ENCODE measurements around the gene ALKBH5. TPM values are rescaled to one million over a fixed set of nuclear protein-coding genes. Genes with fewer than 3 reads are reported as not detected.

The ALKBH5 gene
- total RNA-seq, 2 donors from 2014 or later = 45.4 to 48.8 TPM

DNA sequence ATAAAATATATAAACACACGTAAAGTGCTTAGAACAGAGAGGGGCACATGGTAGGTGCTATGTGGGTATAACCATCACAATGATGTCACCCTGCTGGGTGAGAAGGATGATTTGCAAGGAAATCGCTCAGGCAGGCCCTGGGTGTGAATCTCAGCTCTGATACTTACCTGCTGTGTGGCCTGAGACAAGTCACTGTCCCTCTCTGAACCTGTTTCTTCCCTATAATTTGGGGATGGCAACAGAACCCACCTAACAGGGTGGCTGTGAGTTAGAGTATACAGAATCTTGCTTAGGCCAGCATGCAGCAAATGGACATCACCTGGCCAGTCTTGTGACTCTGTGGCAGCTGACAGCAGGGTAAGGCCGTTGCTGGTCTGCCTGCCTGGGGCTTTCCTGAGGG, 36.6 kb upstream of the ALKBH5 start:
- H3K4me1 ChIP-seq = no peaks in the 10 kb centered on the region
- DNase-seq (no peak), ATAC-seq (no peak)
- no peaks in the 10 kb centered on the region for H3K36me3 ChIP-seq (replicated peaks in 1 of 2; ENCODE audit: insufficient read depth in 1 of 2, low read depth in 2 of 2)
- TF ChIP-seq, protein P1, sequence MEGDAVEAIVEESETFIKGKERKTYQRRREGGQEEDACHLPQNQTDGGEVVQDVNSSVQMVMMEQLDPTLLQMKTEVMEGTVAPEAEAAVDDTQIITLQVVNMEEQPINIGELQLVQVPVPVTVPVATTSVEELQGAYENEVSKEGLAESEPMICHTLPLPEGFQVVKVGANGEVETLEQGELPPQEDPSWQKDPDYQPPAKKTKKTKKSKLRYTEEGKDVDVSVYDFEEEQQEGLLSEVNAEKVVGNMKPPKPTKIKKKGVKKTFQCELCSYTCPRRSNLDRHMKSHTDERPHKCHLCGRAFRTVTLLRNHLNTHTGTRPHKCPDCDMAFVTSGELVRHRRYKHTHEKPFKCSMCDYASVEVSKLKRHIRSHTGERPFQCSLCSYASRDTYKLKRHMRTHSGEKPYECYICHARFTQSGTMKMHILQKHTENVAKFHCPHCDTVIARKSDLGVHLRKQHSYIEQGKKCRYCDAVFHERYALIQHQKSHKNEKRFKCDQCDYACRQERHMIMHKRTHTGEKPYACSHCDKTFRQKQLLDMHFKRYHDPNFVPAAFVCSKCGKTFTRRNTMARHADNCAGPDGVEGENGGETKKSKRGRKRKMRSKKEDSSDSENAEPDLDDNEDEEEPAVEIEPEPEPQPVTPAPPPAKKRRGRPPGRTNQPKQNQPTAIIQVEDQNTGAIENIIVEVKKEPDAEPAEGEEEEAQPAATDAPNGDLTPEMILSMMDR (IDR thresholded peaks at IDR 0.05) = no peak
- TF ChIP-seq POLR2A (IDR thresholded peaks at IDR 0.05) = no peak
- H3K9me3 ChIP-seq = no peaks in the 10 kb centered on the region
- intact Hi-C loops (cut with DNase I) = no loop called here
- WGBS, 2 donors = 73 to 76% methylated on average over 3 of the region's 3 CpGs
- no peak overlapping the region for H3K4me3 ChIP-seq
- H3K27ac ChIP-seq = no peak overlapping the region
- no peaks in the 10 kb centered on the region for H3K27me3 ChIP-seq

DNA sequence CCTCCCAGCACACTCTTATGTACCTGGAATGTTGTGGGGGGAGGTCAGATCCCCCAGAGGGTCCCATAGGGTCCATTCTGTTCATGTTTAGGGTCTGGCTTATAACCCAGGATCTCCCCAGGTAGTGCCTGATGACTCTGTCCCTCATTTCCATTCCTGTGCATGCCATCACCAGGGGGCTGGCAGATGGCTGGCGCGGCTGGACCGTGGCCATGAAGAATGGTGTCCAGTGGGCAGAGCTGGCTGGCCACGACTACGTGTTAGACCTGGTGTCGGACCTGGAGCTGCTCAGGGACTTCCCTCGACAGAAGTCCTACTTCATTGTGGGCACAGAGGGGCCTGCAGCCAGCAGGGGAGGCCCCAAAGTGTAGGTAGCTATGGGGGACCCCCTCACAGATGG, 35.0 kb upstream of the ALKBH5 start:
- WGBS, 2 donors = 84% methylated on average over 7 of the region's 7 CpGs; no CpG with 5 or more reads in 1 of the 2 donors
- intact Hi-C loops (cut with DNase I) = no loop called here
- ATAC-seq (no peak), DNase-seq (no peak)
- Histone ChIP-seq H3K36me3 (replicated peaks in 1 of 2; ENCODE audit: insufficient read depth in 1 of 2, low read depth in 2 of 2) (no peaks in the 10 kb centered on the region), H3K4me1 (peaks cover 6% of the 10 kb centered on the region), H3K27ac (no peak overlapping the region), H3K9me3 (no peaks in the 10 kb centered on the region), H3K27me3 (no peaks in the 10 kb centered on the region), H3K4me3 (no peak overlapping the region)
- no peak for TF ChIP-seq POLR2A (IDR thresholded peaks at IDR 0.05)
- TF ChIP-seq, protein P1 (IDR thresholded peaks at IDR 0.05) = no peak

DNA sequence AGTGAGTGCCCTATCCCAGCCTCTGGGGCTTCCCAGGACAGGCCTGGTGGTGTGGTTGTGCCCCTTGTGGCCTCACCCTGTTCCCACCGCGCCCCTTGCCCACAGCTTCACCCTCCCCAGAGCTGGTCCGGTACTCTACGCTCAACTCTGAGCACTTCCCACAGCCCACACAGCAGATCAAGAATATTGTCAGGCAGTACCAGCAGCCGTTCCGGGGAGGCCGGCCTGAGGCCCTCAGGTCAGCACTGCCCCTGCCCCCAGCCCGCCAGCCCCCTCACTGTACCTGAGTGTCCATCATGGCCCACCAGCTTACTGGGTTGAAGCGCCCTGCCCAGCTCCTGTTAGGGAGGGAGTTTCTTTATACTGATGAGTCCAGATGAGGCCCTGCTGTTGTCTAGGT, 32.3 kb upstream of the ALKBH5 start:
- intact Hi-C loops (cut with DNase I) = no loop called here
- H3K36me3 ChIP-seq (replicated peaks in 1 of 2; ENCODE audit: insufficient read depth in 1 of 2, low read depth in 2 of 2) = no peaks in the 10 kb centered on the region
- H3K4me3 ChIP-seq = no peak overlapping the region
- 80 to 93% methylated on average over 1 to 8 of the region's 9 CpGs for WGBS, 2 donors
- TF ChIP-seq, protein P1 (IDR thresholded peaks at IDR 0.05) = no peak
- no peak for TF ChIP-seq POLR2A (IDR thresholded peaks at IDR 0.05)
- ATAC-seq (no peak), DNase-seq (no peak)
- no peaks in the 10 kb centered on the region for H3K27me3 ChIP-seq
- H3K9me3 ChIP-seq = no peaks in the 10 kb centered on the region
- no peak overlapping the region for H3K27ac ChIP-seq
- peaks cover 11% of the 10 kb centered on the region for H3K4me1 ChIP-seq

DNA sequence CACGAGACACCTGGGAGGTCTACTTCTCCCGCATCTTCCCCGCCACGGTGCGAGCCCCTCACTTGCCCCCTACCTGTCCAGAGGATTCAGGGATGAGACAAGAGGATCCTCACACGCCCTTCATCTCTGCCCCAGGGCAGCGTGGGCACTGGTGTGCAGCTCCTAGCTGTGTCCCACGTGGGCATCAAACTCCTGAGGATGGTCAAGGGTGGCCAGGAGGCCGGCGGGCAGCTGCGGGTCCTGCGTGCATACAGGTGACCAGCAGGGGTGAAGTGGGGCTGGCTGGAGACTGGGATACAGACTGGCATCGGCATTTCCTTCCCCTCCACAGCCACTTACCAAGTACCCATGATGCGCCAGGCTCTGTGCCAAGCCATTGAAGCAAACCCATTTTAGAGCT, 28.4 kb upstream of the ALKBH5 start:
- intact Hi-C loops (cut with DNase I) = no loop called here
- WGBS, 2 donors = 91 to 96% methylated on average over 10 to 14 of the region's 14 CpGs
- no peak overlapping the region for H3K4me3 ChIP-seq
- TF ChIP-seq, protein P1 (IDR thresholded peaks at IDR 0.05) = no peak
- no peak for TF ChIP-seq POLR2A (IDR thresholded peaks at IDR 0.05)
- no peak overlapping the region for H3K27ac ChIP-seq
- H3K36me3 ChIP-seq (replicated peaks in 1 of 2; ENCODE audit: insufficient read depth in 1 of 2, low read depth in 2 of 2) = no peaks in the 10 kb centered on the region
- H3K4me1 ChIP-seq = peaks cover 18% of the 10 kb centered on the region
- no peak for DNase-seq
- H3K27me3 ChIP-seq = no peaks in the 10 kb centered on the region
- no peaks in the 10 kb centered on the region for H3K9me3 ChIP-seq
- ATAC-seq = no peak

DNA sequence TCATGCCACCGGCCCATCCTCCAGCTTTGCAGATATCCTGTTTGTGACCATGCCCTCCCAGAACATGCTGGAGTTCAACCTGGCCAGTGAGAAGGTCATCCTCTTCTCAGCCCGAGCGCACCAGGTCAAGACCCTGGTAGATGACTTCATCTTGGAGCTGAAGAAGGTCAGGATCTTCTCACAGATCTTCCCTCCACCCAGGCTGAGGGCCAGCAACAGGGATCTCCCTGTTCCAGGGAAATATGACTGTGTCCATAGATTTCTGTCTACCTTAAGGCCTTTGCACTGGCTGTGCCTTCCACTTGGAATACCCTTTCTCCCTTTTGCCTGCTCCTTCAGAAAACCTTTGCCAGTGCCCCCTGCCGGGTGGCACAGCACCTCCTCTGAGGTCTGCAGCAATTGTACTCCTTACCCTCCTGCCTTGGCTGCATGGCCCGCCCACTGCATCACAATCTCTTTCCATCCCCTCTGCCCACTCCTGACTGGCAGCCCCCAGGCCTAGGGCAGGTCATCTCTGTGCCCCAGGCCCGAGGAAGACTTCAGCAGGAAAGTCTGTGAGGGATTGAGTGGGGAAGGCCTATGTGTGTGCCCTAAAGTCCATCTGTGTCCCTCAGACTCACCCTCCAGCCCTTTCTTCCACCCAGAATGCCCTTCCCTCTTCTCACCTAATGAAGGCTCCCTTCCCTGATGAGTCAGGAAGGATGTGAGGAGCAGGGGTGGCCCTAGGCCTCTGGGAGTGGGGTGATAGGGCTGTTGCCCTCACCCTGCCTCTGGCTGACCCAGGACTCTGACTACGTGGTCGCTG, 27.3 kb upstream of the ALKBH5 start:
- TF ChIP-seq, protein P1 (IDR thresholded peaks at IDR 0.05) = no peak
- no peak for TF ChIP-seq POLR2A (IDR thresholded peaks at IDR 0.05)
- no peaks in the 10 kb centered on the region for H3K27me3 ChIP-seq
- no peak overlapping the region for H3K4me3 ChIP-seq
- H3K9me3 ChIP-seq = no peaks in the 10 kb centered on the region
- no peak for ATAC-seq
- intact Hi-C loops (cut with DNase I) = no loop called here
- peaks cover 18% of the 10 kb centered on the region for H3K4me1 ChIP-seq
- DNase-seq = no peak
- 69 to 79% methylated on average over 8 of the region's 8 CpGs for WGBS, 2 donors
- H3K36me3 ChIP-seq (replicated peaks in 1 of 2; ENCODE audit: insufficient read depth in 1 of 2, low read depth in 2 of 2) = no peaks in the 10 kb centered on the region
- no peak overlapping the region for H3K27ac ChIP-seq
